ENCODE measurements around the gene NINL. TPM values are rescaled to one million over a fixed set of nuclear protein-coding genes. Genes with fewer than 3 reads are reported as not detected.
"Not testable (repeated sequence)": the region's sequence is repeated elsewhere in the genome, so short reads cannot be mapped to it uniquely, and the experiment has no call there.

NINL gene
- total and polyA plus RNA-seq, 4 donors: 13.1 to 50.6 (median 31.2) TPM

DNA sequence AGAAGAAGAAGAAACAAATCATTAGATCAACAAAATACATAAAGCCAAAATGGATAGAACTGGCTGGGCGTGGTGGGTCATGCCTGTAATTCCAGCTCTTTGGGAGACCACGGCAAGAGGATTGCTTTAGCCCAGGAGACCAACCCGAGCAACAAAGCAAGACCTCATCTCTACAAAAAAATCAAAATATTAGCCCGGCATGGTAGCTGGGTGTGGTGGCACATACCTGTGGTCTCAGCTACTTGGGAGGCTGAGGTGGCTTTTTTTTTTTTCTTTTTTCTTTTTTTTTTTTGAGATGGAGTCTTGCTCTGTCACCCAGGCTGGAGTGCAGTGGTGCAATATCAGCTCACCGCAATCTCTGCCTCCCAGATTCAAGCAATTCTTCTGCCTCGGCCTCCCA, 21.5 kb downstream of the NINL start:
- no peaks in the 10 kb centered on the region for H3K27me3 ChIP-seq (ENCODE audit: control insufficient read depth, insufficient read depth, low read length)
- WGBS (ENCODE audit: insufficient coverage): 93% methylated on average over 2 of the region's 6 CpGs
- peaks cover 3% of the 10 kb centered on the region for H3K4me1 ChIP-seq (ENCODE audit: control insufficient read depth, insufficient read depth, low read length)

DNA sequence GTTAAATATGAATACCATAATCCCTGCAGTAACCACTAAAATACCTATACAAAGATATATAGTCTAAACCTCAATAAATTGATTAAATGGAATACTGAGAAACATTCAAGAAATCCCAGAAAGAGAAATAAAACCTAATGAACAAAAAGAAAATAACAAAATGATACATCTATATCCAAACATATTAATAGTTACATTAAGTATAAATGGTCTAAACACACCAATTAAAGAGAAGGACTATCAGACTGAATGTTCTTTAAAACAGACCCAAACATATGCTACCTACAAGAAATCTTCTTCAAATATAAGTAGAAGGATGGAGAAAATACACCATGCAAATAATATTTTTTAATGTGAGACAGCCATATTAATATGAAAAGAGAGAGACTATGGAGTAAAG, 22.0 kb downstream of the NINL start:
- Histone ChIP-seq H3K36me3 (ENCODE audit: control insufficient read depth, insufficient read depth, low read length) (peaks cover 6% of the 10 kb centered on the region), H3K4me3 (ENCODE audit: low read depth, low read length) (no peak overlapping the region), H3K9me3 (ENCODE audit: control insufficient read depth, insufficient read depth, low read length) (peaks cover 1% of the 10 kb centered on the region), H3K4me1 (ENCODE audit: control insufficient read depth, insufficient read depth, low read length) (peaks cover 3% of the 10 kb centered on the region), H3K27ac (ENCODE audit: low read depth, low read length) (no peak overlapping the region), H3K27me3 (ENCODE audit: control insufficient read depth, insufficient read depth, low read length) (no peaks in the 10 kb centered on the region)
- DNase-seq (ENCODE audit: low read depth in 4 of 6, low spot score in 6 of 6): no peak

More for the DNA sequence above, 21.5 kb downstream of the NINL start:
- DNase-seq (ENCODE audit: low read depth in 4 of 6, low spot score in 6 of 6): no peak
- Histone ChIP-seq H3K9me3 (ENCODE audit: control insufficient read depth, insufficient read depth, low read length) (peaks cover 1% of the 10 kb centered on the region), H3K36me3 (ENCODE audit: control insufficient read depth, insufficient read depth, low read length) (peaks cover 6% of the 10 kb centered on the region), H3K27ac (ENCODE audit: low read depth, low read length) (no peak overlapping the region), H3K4me3 (ENCODE audit: low read depth, low read length) (no peak overlapping the region)

DNA sequence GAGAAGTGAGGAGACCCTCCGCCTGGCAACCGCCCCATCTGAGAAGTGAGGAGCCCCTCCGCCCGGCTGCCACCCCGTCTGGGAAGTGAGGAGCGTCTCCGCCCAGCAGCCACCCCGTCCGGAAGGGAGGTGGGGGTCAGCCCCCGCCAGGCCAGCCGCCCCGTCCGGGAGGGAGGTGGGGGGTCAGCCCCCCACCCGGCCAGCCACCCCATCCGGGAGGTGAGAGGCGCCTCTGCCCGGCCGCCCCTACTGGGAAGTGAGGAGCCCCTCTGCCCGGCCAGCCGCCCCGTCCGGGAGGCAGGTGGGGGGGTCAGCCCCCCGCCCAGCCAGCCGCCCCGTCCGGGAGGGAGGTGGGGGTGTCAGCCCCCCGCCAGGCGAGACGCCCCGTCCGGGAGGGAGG, 23.6 kb downstream of the NINL start:
- not testable (repeated sequence) for H3K36me3 ChIP-seq (ENCODE audit: control insufficient read depth, insufficient read depth, low read length); H3K9me3 ChIP-seq (ENCODE audit: control insufficient read depth, insufficient read depth, low read length); H3K4me3 ChIP-seq (ENCODE audit: low read depth, low read length); H3K4me1 ChIP-seq (ENCODE audit: control insufficient read depth, insufficient read depth, low read length); H3K27me3 ChIP-seq (ENCODE audit: control insufficient read depth, insufficient read depth, low read length); DNase-seq (ENCODE audit: low read depth in 4 of 6, low spot score in 6 of 6); H3K27ac ChIP-seq (ENCODE audit: low read depth, low read length)
- no CpG with 5 or more reads among the region's 31 CpGs for WGBS (ENCODE audit: insufficient coverage)

DNA sequence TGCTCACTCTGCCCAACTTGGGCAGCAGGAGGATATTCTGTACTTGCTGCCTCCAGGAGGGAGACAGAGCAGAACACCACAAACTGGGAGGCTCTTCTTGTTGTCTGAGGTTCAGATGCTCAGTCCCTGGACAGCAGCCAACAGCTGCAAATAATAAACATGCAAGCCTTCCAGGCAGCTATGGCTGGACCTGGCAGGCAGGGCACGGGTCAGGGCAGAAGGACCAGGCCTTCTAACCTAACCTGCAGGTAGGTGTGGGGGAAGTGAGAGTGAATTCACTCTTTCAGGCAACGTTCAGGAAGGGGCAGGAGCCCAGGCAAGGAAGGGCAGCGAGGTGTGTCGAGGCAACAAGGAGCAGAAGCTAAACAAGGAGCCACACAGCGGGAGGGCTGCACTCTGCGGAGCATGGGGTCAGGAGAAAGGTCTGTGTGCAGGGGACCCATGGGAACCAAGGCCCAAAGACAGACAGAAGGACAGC, 31.5 kb downstream of the NINL start:
- 59% methylated on average over 6 of the region's 6 CpGs for WGBS (ENCODE audit: insufficient coverage)
- H3K4me1 ChIP-seq (ENCODE audit: control insufficient read depth, insufficient read depth, low read length): peaks cover 25% of the 10 kb centered on the region
- H3K4me3 ChIP-seq (ENCODE audit: low read depth, low read length): no peak overlapping the region
- no peak overlapping the region for H3K27ac ChIP-seq (ENCODE audit: low read depth, low read length)
- no peaks in the 10 kb centered on the region for H3K9me3 ChIP-seq (ENCODE audit: control insufficient read depth, insufficient read depth, low read length)
- peaks cover 10% of the 10 kb centered on the region for H3K36me3 ChIP-seq (ENCODE audit: control insufficient read depth, insufficient read depth, low read length)
- no peaks in the 10 kb centered on the region for H3K27me3 ChIP-seq (ENCODE audit: control insufficient read depth, insufficient read depth, low read length)
- peak in 2 of 6 donors; percentile 43 to 57 for DNase-seq (ENCODE audit: low read depth in 4 of 6, low spot score in 6 of 6)

DNA sequence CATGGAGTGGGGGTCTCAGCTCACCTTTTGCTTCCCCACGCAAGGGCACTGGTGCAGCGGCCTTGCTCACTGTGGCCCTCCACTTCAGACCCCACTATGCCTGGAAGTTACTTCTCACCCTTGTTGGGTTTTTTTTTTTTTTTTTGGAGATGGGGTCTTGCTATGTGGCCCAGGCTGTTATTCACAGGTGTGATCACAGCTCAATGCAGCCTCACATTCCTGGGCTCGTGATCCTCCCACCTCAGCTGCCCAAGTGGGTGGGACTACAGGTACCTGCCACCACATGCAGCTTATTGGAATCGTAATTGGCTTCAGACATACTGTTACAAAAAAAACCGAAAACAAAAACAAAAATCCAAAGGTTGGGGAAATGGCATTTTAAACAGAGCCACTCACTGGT, 32.4 kb downstream of the NINL start:
- no peaks in the 10 kb centered on the region for H3K9me3 ChIP-seq (ENCODE audit: control insufficient read depth, insufficient read depth, low read length)
- 100% methylated on average over 1 of the region's 5 CpGs for WGBS (ENCODE audit: insufficient coverage)
- H3K27ac ChIP-seq (ENCODE audit: low read depth, low read length): no peak overlapping the region
- H3K4me3 ChIP-seq (ENCODE audit: low read depth, low read length): no peak overlapping the region
- H3K4me1 ChIP-seq (ENCODE audit: control insufficient read depth, insufficient read depth, low read length): peaks cover 32% of the 10 kb centered on the region
- peaks cover 19% of the 10 kb centered on the region for H3K36me3 ChIP-seq (ENCODE audit: control insufficient read depth, insufficient read depth, low read length)
- DNase-seq (ENCODE audit: low read depth in 4 of 6, low spot score in 6 of 6): no peak
- H3K27me3 ChIP-seq (ENCODE audit: control insufficient read depth, insufficient read depth, low read length): no peaks in the 10 kb centered on the region

DNA sequence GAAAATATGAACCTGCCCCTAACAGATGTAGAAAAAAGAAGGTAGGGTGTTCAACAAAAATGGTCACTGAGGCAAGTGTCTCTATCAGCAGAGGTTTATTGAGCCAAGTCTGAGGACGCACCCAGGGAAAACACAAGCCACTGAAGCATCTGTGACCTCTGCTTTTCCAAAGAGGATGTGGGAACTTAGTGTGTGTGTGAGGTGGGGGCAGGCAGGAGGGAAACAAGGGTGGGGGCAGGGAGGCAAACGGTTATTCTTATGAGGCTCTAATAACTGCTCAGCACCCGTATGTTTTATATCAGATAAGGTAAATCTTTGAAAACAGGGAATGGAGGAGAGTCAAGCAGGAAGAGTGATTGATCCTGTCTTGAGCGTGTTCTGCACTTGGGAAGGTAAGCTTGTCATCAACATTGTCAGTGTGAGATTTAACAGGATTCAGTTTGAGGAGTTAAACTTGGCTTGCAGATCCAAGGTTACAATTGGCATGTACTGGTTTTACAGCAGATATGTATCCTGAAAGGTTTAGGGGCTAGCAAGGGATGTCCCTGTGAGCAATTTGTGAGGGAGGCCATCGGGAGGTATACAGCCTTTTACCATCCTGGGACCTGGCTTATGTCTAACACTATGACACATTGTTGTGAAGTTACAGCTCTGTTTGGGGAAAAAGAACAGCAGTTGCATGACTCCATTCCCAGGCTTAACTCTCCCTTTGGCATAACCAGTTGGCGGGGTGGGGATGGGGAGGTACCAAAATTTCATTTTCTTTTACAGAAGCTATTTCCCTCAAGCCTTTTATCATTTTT, 33.7 kb downstream of the NINL start:
- DNase-seq (ENCODE audit: low read depth in 4 of 6, low spot score in 6 of 6): no peak
- H3K27ac ChIP-seq (ENCODE audit: low read depth, low read length): no peak overlapping the region
- WGBS (ENCODE audit: insufficient coverage): 67% methylated on average over 4 of the region's 6 CpGs
- H3K36me3 ChIP-seq (ENCODE audit: control insufficient read depth, insufficient read depth, low read length): peaks cover 19% of the 10 kb centered on the region
- H3K4me3 ChIP-seq (ENCODE audit: low read depth, low read length): no peak overlapping the region
- H3K4me1 ChIP-seq (ENCODE audit: control insufficient read depth, insufficient read depth, low read length): peaks cover 32% of the 10 kb centered on the region
- no peaks in the 10 kb centered on the region for H3K9me3 ChIP-seq (ENCODE audit: control insufficient read depth, insufficient read depth, low read length)
- no peaks in the 10 kb centered on the region for H3K27me3 ChIP-seq (ENCODE audit: control insufficient read depth, insufficient read depth, low read length)

DNA sequence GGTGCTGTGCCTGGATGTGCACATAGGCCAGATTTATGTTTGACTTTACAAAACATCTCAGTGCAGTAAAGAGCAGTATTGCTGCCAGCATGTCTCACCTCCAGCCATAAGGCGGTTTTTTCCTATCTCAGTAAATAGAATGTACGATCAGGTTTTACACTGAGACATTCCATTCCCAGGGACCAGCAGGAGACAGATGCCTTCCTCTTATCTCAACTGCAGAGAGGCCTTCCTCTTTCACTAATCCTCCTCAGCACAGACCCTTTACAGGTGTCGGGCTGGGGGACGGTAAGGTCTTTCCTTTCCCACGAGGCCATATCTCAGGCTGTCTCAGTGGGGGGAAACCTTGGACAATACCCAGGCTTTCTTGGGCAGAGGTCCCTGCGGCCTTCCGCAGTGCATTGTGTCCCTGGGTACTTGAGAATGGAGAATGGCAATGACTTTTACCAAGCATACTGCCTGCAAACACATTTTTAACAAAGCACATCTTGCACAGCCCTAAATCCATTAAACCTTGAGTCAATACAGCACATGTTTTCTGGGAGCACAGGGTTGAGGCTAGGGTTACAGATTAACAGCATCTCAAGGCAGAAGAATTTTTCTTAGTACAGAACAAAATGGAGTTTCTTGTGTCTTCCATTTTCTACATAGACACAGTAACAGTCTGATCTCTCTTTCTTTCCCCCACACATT, 34.5 kb downstream of the NINL start:
- not testable (repeated sequence) for H3K4me3 ChIP-seq (ENCODE audit: low read depth, low read length); H3K9me3 ChIP-seq (ENCODE audit: control insufficient read depth, insufficient read depth, low read length); H3K27me3 ChIP-seq (ENCODE audit: control insufficient read depth, insufficient read depth, low read length); DNase-seq (ENCODE audit: low read depth in 4 of 6, low spot score in 6 of 6); H3K27ac ChIP-seq (ENCODE audit: low read depth, low read length)
- Histone ChIP-seq H3K4me1 (ENCODE audit: control insufficient read depth, insufficient read depth, low read length) (peaks cover 32% of the 10 kb centered on the region), H3K36me3 (ENCODE audit: control insufficient read depth, insufficient read depth, low read length) (peaks cover 17% of the 10 kb centered on the region)
- WGBS (ENCODE audit: insufficient coverage): no CpG with 5 or more reads among the region's 7 CpGs

DNA sequence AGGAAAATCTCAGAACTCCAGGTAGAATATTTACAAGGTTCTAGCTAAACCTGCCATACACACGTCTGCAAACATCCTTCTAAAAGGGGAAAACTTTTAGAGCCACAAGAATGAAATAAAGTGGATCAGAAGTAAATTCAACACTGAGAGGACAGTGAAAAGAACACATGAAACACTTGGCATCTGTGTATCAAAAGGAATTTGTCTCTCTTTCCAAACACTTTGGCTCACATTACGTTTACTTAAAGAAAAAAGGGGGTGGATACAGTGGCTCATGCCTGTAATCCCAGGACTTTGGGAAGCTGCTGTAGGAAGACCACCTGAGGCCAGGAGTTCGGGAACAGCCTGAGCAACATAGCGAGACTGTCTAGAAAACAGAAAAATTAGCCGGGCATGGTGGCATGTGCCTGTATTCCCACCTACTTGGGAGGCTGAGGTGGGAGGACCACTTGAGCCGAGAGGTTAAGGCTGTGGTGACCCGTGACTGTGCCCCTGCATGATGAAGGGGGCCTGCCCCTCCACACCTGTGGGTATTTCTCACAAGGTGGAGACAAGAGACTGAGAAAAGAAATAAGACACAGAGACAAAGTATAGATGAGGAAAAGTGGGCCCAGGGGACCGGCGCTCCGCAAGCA, 35.4 kb downstream of the NINL start:
- Histone ChIP-seq H3K27me3 (ENCODE audit: control insufficient read depth, insufficient read depth, low read length) (no peaks in the 10 kb centered on the region), H3K4me3 (ENCODE audit: low read depth, low read length) (no peak overlapping the region), H3K9me3 (ENCODE audit: control insufficient read depth, insufficient read depth, low read length) (no peaks in the 10 kb centered on the region), H3K36me3 (ENCODE audit: control insufficient read depth, insufficient read depth, low read length) (peaks cover 17% of the 10 kb centered on the region), H3K4me1 (ENCODE audit: control insufficient read depth, insufficient read depth, low read length) (peaks cover 32% of the 10 kb centered on the region), H3K27ac (ENCODE audit: low read depth, low read length) (no peak overlapping the region)
- WGBS (ENCODE audit: insufficient coverage): 53% methylated on average over 4 of the region's 10 CpGs
- DNase-seq (ENCODE audit: low read depth in 4 of 6, low spot score in 6 of 6): no peak

DNA sequence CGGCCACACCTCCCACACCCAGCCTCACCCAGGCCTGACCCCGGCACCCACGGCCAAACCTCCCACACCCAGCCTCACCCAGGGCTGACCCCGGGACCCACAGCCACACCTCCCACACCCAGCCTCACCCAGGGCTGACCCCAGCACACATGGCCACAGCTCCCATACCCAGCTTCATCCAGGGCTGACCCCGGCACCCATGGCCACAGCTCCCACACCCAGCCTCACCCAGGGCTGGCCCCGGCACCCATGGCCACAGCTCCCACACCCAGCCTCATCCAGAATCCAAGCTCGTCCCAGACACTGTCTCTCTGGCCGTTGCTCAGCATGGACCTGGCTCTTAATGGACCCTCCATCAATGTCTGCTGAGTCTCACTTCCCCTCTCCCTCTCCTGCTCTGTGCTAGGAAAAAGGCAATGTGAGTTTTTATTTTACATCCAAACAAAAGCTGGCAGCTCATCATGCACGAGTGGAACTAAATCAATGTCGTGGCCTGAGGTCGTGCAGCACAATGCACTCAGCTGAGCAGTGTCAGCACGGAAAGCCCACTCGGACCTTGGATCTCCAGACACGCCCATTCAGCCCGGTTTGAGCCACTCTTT, 36.1 kb downstream of the NINL start:
- peaks cover 17% of the 10 kb centered on the region for H3K36me3 ChIP-seq (ENCODE audit: control insufficient read depth, insufficient read depth, low read length)
- no peak for DNase-seq (ENCODE audit: low read depth in 4 of 6, low spot score in 6 of 6)
- H3K4me1 ChIP-seq (ENCODE audit: control insufficient read depth, insufficient read depth, low read length): peaks cover 32% of the 10 kb centered on the region
- no peaks in the 10 kb centered on the region for H3K27me3 ChIP-seq (ENCODE audit: control insufficient read depth, insufficient read depth, low read length)
- H3K27ac ChIP-seq (ENCODE audit: low read depth, low read length): no peak overlapping the region
- 43% methylated on average over 14 of the region's 15 CpGs for WGBS (ENCODE audit: insufficient coverage)
- H3K9me3 ChIP-seq (ENCODE audit: control insufficient read depth, insufficient read depth, low read length): no peaks in the 10 kb centered on the region
- H3K4me3 ChIP-seq (ENCODE audit: low read depth, low read length): no peak overlapping the region

Data from spinal cord (tissue), 10 donors.